Embryonic facial prominence (tissue), 1 donor: ENCODE measurements around the gene CCS.
"Not testable (repeated sequence)": the region's sequence is repeated elsewhere in the genome, so short reads cannot be mapped to it uniquely, and the experiment has no call there.

Experiments used
- DNase-seq: peaks from one replicate; pipeline ENCODE4 v3.0.0-alpha.2; 2016; ENCODE audit errors: extremely low spot score

Gene CCS

DNA sequence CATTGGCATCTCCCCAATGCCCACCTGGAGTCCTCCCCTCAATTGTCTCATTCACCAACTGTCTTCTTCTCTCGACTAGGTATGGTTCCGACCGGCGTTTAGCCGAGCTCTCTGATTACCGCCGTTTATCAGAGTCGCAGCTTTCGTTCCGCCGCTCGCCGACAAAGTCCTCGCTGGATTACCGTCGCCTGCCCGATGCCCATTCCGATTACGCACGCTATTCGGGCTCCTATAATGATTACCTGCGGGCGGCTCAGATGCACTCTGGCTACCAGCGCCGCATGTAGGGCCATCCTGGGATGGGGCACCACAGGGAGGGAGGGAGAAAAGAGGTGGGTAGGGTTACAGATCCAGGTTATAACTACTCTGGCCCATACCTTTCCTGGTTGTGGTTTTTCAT is 33.4 kb downstream of the CCS start:
- DNase-seq: no peak

- DNase-seq: no peak
Observed at GRCh38 chr11:66626926-66627325, 33.9 kb downstream of the CCS start.

- no peak for DNase-seq
Observed at GRCh38 chr11:66628061-66628603, 35.1 kb downstream of the CCS start.

DNA sequence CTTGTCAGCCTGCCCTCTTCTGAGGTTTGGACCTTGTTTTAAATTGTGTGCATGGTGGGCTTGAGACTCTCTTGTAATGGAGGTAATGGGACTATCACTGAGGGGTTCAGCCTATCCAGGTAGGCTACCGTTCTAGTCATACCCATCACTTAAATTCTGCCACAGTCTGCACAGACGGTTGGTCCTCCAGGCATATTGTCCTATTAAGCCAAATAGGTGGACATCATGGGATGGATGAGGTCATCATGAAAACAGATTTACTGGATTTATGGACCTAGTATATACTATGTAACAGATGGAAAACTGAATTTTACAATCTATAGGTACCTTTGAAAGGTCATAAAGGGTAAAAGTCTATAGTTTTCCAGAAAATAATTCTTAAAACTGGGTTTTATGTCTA is 36.4 kb downstream of the CCS start:
- no peak for DNase-seq

DNA sequence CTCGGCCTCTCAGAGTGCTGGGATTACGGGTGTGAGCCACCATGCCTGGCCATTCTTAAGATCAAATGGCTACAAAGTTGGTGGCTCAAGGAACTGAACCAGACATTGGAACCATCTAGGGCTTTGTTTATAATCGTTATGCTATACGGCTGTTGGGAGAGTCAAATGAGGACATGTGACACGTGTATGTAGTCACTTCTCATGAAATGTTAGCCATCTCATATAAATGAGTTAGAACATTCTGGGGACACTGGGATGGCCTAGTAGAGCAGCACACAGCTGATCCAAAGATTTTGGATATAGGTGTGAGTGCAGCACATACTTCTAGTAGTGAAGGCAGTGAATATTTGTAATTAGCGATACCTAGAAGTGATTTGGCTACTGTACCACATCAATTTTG is 38.9 kb downstream of the CCS start:
- no peak for DNase-seq

DNA sequence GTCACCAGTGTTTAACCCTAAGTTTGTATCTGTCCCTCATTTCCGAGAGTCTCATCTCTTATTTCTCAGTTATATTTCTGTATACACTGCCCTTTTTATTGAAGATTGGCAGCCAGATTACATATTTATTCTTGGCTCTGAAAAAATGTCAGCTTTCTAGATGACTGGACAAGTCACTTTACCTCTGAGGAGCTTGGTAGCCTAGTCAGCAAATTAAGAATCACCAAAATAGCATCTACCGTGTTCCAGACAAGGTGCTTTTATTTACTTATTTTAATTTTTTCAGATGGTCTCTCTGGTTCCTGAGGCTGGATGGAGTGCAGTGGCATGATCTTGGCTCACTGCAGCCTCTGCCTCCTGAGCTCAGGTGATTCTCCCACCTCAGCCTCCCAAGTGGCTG is 40.0 kb downstream of the CCS start:
- DNase-seq: no peak

- no peak for DNase-seq
Observed at GRCh38 chr11:66636411-66636810, 43.4 kb downstream of the CCS start.

- no peak for DNase-seq
Observed at GRCh38 chr11:66637557-66638176, 44.7 kb downstream of the CCS start.

DNA sequence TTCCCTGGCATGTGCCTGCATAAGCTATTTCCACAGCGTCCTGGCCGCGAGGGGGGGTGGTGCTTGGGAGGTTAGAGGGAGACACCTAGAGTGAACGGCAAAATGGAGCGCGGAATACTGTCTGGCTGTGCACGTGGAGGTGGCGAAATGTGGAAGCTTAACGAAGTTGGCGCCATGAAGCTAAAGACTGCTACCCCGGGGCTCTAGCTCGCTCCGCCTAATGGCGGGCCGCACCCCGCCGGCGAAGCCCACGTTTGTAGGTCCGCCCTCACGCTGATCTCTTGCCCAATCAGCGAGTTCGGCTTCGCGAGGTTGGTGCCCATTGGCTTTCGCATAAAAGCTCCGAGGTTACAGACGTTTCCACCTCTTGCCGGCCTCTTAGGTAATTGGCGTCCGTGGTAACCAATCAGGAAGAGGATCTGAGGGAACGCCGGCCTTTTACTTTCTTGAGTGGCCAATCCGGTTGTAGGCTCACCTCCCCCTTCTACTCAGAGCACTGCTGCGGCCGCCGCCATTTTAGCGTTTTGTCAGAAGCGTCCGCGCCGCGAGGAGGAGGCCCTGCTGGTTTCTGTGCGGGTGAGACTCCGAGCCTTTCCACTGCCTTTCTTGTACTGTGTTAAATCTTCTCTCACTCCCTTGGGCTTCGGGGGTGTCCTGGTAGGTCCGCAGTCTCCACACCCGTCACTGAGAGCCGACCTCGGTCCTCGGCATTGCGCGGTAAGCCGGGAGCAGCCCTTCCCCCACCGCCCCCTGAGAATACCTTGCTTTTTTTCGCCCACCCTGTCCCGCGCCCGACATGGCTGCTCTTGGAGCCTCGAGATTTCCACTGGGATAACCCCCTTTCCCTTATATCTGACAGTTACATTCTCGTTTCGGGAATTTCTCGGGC is 45.4 kb downstream of the CCS start, which contains the start of gene RBM4:
TSS of gene RBM4 (plus strand) at position 527 of the 889 bp plus-strand sequence. CDS start 1,009 bp downstream, outside the sequence.
- peak; percentile 100 for DNase-seq

DNA sequence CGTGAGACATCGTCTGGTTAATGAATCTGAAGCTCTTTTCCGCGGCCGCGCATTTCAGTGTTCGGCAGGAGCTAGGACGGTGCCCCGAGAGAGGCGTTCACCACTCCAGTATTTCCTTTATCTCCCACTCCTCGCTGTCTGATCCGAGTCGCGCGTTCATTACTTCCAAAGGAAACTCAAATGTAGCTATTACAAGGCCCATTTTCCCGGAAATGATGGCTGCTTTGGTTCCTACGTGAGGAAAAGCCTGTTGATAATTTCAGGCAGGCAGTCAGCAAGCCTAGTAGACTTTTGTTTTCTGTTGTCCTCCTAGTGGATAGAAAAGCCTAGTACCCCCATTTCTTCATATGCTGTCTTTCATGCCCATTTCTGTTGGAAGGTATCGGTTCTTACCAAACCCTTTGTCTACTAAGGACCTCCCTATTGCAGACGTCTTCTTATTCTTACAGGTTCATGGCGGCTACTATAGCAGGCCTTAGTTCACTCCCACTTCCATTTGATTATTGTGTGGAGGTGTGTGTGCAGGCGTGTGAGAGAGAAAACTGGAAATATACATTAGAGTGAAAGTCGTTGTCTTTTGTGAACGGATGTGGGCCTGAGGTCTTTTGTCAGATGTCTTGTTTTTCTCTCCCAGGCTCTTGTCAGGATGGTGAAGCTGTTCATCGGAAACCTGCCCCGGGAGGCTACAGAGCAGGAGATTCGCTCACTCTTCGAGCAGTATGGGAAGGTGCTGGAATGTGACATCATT is 46.3 kb downstream of the CCS start:
- DNase-seq: peak; percentile 7

DNA sequence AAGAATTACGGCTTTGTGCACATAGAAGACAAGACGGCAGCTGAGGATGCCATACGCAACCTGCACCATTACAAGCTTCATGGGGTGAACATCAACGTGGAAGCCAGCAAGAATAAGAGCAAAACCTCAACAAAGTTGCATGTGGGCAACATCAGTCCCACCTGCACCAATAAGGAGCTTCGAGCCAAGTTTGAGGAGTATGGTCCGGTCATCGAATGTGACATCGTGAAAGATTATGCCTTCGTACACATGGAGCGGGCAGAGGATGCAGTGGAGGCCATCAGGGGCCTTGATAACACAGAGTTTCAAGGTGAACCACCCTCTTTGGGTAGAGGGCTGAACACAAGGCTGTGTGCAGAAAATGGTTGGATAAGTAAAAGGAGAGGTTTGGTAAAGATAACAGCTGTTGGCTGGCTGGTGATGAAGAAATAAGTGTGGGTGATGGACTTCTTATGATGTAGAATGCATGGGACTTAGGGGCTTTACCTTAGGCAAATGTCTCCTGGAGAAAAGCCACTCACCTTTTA is 46.9 kb downstream of the CCS start:
- DNase-seq: not testable (repeated sequence)

GRCh38 chr11:66641834-66642233 is 48.8 kb downstream of the CCS start:
- no peak for DNase-seq

DNA sequence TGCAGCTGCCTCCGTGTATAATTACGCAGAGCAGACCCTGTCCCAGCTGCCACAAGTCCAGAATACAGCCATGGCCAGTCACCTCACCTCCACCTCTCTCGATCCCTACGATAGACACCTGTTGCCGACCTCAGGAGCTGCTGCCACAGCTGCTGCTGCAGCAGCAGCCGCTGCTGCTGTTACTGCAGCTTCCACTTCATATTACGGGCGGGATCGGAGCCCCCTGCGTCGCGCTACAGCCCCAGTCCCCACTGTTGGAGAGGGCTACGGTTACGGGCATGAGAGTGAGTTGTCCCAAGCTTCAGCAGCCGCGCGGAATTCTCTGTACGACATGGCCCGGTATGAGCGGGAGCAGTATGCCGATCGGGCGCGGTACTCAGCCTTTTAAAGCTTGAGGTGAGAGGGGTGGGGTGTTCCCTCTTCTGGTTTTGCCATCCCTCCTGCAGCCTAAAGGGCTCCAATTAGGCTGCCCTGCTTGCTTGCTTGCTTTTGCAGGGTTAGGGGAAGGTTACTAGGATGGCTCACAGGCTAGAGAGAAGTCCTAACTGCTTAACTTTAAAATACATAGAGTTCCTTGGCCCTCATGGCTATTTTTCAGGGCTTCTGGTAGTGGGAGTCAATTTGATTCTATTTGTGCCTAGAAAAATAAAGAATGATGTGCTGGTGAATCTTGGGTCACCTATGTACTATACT is 50.9 kb downstream of the CCS start:
- no peak for DNase-seq

DNA sequence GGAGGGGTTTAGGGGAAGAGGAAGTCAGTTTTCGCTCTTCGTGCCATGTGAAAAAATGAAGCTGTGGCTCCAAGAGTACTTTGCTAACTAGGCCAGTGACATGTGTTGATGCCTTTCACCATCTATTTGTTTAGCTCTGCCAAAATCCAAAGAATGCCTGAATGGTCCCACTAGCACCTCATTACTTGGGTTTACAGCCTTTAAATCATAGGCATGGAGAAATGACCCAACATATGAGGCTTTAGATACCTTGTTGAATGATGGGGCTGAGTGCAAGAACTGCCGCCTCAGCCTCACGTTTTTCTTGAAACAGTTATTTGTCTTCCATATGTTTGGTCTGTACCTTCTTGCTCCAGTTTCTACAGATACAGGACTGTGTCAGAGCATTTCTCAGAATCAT is 53.8 kb downstream of the CCS start:
- no peak for DNase-seq

- no peak for DNase-seq
Observed at GRCh38 chr11:66649903-66650302, 56.9 kb downstream of the CCS start.

- DNase-seq: no peak
Observed at GRCh38 chr11:66651016-66651415, 58.0 kb downstream of the CCS start.

GRCh38 chr11:66652651-66653050 is 59.7 kb downstream of the CCS start:
- DNase-seq: no peak

DNA sequence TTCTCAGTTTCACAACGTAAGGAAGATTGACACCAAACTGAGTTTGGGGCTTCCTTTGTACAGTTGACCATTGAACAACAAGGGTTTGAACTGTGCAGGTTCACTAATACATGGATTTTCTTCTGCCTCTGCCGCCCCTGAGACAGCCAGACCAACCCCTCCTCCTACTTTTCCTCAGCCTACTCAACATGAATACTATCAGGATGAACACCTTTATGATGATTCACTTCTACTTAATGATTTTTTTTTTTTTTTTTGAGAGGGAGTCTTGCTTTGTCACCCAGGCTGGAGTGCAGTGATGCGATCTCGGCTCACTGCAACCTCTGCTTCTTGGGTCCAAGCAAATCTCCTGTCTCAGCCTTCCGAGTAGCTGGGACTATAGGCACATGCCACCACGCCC is 60.1 kb downstream of the CCS start:
- DNase-seq: no peak
